BE2C (cell line): ENCODE data around the gene PLCB4.

Experiments used
- DNase-seq: peaks from one replicate; pipeline ENCODE4 v3.0.0-alpha.2; 2020
- H3K27me3 ChIP-seq: fragments of 250-450 bp; sonication (Bioruptor Pico); 2 replicates; pipeline ENCODE4 v1.5.1; 2020; ENCODE audit warnings: mild to moderate bottlenecking
- H3K36me3 ChIP-seq: fragments of 250-450 bp; sonication (Bioruptor Pico); 2 replicates; pipeline ENCODE4 v1.5.1; 2020; ENCODE audit warnings: mild to moderate bottlenecking
- H3K4me1 ChIP-seq: fragments of 250-450 bp; sonication (Bioruptor Pico); 2 replicates; pipeline ENCODE4 v1.5.1; 2020
- H3K4me3 ChIP-seq: 2 replicates; pipeline ENCODE4 v1.5.1; 2011; ENCODE audit warnings: low read depth, low read length
- H3K9me3 ChIP-seq: fragments of 250-450 bp; sonication (Bioruptor Pico); 2 replicates; pipeline ENCODE4 v1.5.1; 2020
- TF ChIP-seq, protein P1 (sequence below): IDR thresholded peaks from 2 replicates; pipeline ENCODE4 v1.5.1; 2012; ENCODE audit warnings: mild to moderate bottlenecking, low read depth, low read length

The PLCB4 gene

GRCh38 chr20:9154464-9155024 lies 85.7 kb downstream of the PLCB4 start:
- H3K4me1 ChIP-seq = peaks cover 3% of the 10 kb centered on the region; the same call in 1 of the 2 replicates
- peaks cover 3% of the 10 kb centered on the region; the same call in 1 of the 2 replicates for H3K36me3 ChIP-seq
- no peak overlapping the region for H3K4me3 ChIP-seq
- no peaks in the 10 kb centered on the region for H3K9me3 ChIP-seq
- H3K27me3 ChIP-seq = no peaks in the 10 kb centered on the region
- TF ChIP-seq, protein P1, sequence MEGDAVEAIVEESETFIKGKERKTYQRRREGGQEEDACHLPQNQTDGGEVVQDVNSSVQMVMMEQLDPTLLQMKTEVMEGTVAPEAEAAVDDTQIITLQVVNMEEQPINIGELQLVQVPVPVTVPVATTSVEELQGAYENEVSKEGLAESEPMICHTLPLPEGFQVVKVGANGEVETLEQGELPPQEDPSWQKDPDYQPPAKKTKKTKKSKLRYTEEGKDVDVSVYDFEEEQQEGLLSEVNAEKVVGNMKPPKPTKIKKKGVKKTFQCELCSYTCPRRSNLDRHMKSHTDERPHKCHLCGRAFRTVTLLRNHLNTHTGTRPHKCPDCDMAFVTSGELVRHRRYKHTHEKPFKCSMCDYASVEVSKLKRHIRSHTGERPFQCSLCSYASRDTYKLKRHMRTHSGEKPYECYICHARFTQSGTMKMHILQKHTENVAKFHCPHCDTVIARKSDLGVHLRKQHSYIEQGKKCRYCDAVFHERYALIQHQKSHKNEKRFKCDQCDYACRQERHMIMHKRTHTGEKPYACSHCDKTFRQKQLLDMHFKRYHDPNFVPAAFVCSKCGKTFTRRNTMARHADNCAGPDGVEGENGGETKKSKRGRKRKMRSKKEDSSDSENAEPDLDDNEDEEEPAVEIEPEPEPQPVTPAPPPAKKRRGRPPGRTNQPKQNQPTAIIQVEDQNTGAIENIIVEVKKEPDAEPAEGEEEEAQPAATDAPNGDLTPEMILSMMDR = no peak
- no peak for DNase-seq

DNA sequence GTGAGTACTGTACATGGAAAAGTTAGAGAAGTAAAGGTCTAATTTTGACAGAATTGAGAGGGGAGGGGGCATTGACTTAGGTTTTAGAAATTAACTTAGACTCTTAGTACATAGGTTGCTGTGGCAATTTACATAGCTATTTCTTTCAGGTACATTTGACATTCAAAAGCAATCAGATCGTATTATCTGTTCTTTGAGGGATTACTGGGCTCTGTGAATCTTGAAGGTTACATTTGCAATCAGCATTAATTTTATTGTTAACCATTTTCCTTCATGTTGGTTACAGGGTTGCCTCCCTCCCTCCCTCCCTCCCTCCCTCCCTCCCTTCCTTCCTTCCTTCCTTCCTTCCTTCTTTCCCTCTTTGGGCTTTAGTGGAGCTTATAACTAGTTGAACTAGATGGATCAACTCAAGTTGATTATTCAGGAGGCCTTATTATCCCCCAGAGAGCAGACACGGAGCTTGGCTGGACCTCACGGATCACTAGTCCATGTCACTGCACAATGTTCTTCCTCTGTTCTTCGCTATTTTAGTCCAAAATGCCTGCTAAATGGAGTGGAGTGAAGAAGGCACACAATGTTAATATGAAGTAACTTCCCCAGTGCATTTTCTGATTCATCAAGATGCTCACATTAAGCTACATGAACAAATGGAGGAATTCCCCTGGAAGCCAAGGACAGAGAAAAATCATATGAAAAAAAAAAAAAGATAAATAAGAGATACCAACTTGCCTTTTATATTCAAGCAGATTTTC lies 87.8 kb downstream of the PLCB4 start:
- H3K36me3 ChIP-seq = peaks cover 3% of the 10 kb centered on the region; the same call in 1 of the 2 replicates
- TF ChIP-seq, protein P1 = no peak
- H3K27me3 ChIP-seq = no peaks in the 10 kb centered on the region
- H3K4me1 ChIP-seq = peaks cover 18% of the 10 kb centered on the region
- DNase-seq = no peak
- no peaks in the 10 kb centered on the region for H3K9me3 ChIP-seq
- no peak overlapping the region for H3K4me3 ChIP-seq

DNA sequence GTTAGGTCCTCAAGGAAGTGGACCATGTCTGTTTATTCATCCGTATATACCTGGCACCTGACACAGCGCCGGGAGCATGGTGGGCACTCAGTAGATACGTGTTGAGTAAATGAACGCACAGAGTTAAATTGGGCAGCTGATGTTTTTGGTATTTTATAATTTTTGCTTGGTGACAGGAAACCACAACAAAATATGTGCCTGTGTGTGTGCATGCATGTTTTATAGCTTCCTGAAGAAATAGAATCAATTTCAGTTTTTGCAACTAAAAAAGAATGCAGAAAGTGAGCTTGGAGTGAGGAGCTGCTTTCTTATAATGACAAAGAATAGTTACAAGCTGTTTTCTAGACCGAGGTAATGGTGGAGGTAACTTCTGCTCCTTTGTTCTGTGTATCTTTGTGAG lies 91.4 kb downstream of the PLCB4 start:
- DNase-seq = no peak
- H3K4me3 ChIP-seq = no peak overlapping the region
- H3K27me3 ChIP-seq = no peaks in the 10 kb centered on the region
- H3K36me3 ChIP-seq = peaks cover 3% of the 10 kb centered on the region; the same call in 1 of the 2 replicates
- peaks cover 42% of the 10 kb centered on the region for H3K4me1 ChIP-seq
- TF ChIP-seq, protein P1 = no peak
- H3K9me3 ChIP-seq = no peaks in the 10 kb centered on the region

DNA sequence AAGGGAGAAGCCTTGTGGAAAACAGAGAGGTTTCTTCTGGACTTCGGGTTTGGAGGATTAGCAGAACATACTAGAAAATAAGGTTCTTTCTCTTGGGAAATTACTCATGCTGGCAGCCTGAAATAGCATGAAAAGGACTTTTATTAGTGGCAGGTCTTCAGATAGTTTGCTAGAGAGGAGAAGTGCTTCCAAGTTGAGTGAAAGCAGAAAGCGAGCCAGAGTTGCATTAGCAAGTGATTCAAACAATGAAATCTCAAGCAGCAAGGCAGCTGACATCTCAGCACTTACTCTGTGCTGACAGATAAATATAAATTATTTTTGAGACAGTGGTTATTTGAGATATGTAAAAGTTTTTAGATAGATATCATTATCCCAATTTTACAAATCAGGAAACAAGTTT lies 91.9 kb downstream of the PLCB4 start:
- no peak for DNase-seq
- Histone ChIP-seq H3K9me3 (no peaks in the 10 kb centered on the region), H3K27me3 (no peaks in the 10 kb centered on the region), H3K36me3 (peaks cover 3% of the 10 kb centered on the region; the same call in 1 of the 2 replicates), H3K4me1 (peaks cover 47% of the 10 kb centered on the region), H3K4me3 (no peak overlapping the region)
- TF ChIP-seq, protein P1 = no peak

DNA sequence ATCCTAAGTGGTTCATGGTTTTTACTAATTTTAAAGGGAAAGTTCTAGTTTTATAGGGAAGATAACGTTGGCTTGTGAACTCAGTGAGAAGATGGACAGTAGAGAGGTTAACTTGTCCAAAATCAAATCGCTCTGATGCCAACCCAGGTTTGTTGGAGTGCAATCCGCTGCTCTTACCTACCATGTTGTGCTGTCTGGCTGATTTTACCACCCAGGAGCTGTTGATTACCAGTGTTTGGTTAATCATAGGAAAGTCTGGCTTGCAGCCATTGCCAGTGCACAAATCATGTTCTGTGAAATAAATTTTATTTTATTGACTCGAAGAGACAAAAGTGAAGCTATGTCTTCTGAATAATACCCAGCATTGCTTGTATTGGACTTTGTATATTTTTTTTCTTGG lies 92.4 kb downstream of the PLCB4 start:
- peaks cover 3% of the 10 kb centered on the region; the same call in 1 of the 2 replicates for H3K36me3 ChIP-seq
- no peaks in the 10 kb centered on the region for H3K27me3 ChIP-seq
- H3K9me3 ChIP-seq = no peaks in the 10 kb centered on the region
- no peak overlapping the region for H3K4me3 ChIP-seq
- H3K4me1 ChIP-seq = peaks cover 52% of the 10 kb centered on the region
- DNase-seq = no peak
- TF ChIP-seq, protein P1 = no peak

DNA sequence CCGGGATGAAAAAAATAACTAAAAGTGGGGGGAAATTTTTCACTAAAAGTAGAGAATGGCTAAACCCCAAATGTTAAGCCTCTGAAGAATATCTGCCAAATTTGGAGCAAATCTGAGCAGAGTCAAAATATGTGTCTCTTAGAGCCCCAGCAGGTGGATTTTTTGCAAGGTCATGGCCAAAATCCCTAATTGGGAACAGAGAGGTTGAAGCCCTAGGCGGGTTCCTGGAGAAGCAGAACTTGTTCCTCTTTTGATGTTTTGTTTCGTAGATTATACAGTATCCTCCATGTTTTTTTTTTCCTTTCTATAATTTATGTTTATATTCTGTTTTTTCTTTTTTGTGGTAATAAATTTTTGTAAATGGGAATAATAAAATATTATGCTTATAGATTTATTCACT lies 94.4 kb downstream of the PLCB4 start:
- no peaks in the 10 kb centered on the region for H3K27me3 ChIP-seq
- H3K9me3 ChIP-seq = no peaks in the 10 kb centered on the region
- TF ChIP-seq, protein P1 = no peak
- no peak overlapping the region for H3K4me3 ChIP-seq
- peaks cover 53% of the 10 kb centered on the region for H3K4me1 ChIP-seq
- DNase-seq = no peak
- no peaks in the 10 kb centered on the region for H3K36me3 ChIP-seq
